Measurements from ENCODE around the gene SRBD1.
"Not testable (repeated sequence)": the region's sequence is repeated elsewhere in the genome, so short reads cannot be mapped to it uniquely, and the experiment has no call there.

The SRBD1 gene

GRCh38 chr2:45460825-45461224, 150.2 kb downstream of the SRBD1 start:
- DNase-seq, result no peak

GRCh38 chr2:45459860-45460259, 151.2 kb downstream of the SRBD1 start:
- DNase-seq, result no peak

- no peak for DNase-seq
Observed at GRCh38 chr2:45458909-45459563, 152.0 kb downstream of the SRBD1 start.

- DNase-seq, result no peak
Observed at GRCh38 chr2:45457211-45457945, 153.7 kb downstream of the SRBD1 start.

GRCh38 chr2:45452866-45453265, 158.2 kb downstream of the SRBD1 start:
- DNase-seq, result no peak

- no peak for DNase-seq
Observed at GRCh38 chr2:45450634-45451033, 160.4 kb downstream of the SRBD1 start.

- no peak for DNase-seq
Observed at GRCh38 chr2:45448217-45448616, 162.8 kb downstream of the SRBD1 start.

- no peak for DNase-seq
Observed at GRCh38 chr2:45446016-45446415, 165.1 kb downstream of the SRBD1 start.

- DNase-seq, result no peak
Observed at GRCh38 chr2:45445037-45445436, 166.0 kb downstream of the SRBD1 start.

GRCh38 chr2:45443012-45443411, 168.1 kb downstream of the SRBD1 start:
- no peak for DNase-seq

GRCh38 chr2:45442026-45442425, 169.0 kb downstream of the SRBD1 start:
- DNase-seq, result no peak

- no peak for DNase-seq
Observed at GRCh38 chr2:45441571-45441970, 169.5 kb downstream of the SRBD1 start.

GRCh38 chr2:45439788-45440773, 171.0 kb downstream of the SRBD1 start:
- no peak for DNase-seq

- DNase-seq, result no peak
Observed at GRCh38 chr2:45438872-45439665, 172.0 kb downstream of the SRBD1 start.

- DNase-seq, result no peak
Observed at GRCh38 chr2:45436456-45436855, 174.6 kb downstream of the SRBD1 start.

- DNase-seq, result no peak
Observed at GRCh38 chr2:45435316-45435715, 175.8 kb downstream of the SRBD1 start.

GRCh38 chr2:45433363-45433762, 177.7 kb downstream of the SRBD1 start:
- no peak for DNase-seq

GRCh38 chr2:45432406-45432805, 178.7 kb downstream of the SRBD1 start:
- DNase-seq, result no peak

- not testable (repeated sequence) for DNase-seq
Observed at GRCh38 chr2:45426025-45426424, 185.0 kb downstream of the SRBD1 start.

GRCh38 chr2:45422921-45423320, 188.1 kb downstream of the SRBD1 start:
- no peak for DNase-seq

- DNase-seq, result no peak
Observed at GRCh38 chr2:45418532-45418931, 192.5 kb downstream of the SRBD1 start.

- no peak for DNase-seq
Observed at GRCh38 chr2:45415534-45416123, 195.4 kb downstream of the SRBD1 start.
